ENCODE measurements around the gene UGGT1.

UGGT1 gene

DNA sequence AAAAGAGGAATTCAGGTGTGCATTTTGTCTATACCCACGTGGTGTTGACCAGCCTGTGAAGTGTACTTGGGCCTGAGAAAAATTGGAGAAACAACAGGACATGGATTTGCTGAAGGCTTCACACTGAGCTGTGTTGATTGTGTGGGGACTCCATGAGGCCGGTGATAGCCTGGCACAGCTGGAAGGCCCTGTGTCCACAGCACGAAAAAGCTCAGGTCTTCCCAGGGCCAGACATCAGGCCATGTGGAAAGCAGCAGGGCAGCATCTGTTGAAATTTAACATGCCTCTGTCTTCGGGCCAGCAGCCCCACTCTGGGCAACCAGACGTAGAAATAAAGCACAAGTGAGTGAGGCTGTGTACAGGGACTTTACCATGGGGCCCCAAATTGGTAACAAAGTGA, 143.6 kb downstream of the UGGT1 start:
- POLR2A ChIA-PET: no interaction called here
- TF ChIP-seq, protein P1, sequence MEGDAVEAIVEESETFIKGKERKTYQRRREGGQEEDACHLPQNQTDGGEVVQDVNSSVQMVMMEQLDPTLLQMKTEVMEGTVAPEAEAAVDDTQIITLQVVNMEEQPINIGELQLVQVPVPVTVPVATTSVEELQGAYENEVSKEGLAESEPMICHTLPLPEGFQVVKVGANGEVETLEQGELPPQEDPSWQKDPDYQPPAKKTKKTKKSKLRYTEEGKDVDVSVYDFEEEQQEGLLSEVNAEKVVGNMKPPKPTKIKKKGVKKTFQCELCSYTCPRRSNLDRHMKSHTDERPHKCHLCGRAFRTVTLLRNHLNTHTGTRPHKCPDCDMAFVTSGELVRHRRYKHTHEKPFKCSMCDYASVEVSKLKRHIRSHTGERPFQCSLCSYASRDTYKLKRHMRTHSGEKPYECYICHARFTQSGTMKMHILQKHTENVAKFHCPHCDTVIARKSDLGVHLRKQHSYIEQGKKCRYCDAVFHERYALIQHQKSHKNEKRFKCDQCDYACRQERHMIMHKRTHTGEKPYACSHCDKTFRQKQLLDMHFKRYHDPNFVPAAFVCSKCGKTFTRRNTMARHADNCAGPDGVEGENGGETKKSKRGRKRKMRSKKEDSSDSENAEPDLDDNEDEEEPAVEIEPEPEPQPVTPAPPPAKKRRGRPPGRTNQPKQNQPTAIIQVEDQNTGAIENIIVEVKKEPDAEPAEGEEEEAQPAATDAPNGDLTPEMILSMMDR (IDR thresholded peaks at IDR 0.05; ENCODE audit: control extremely low read depth, extremely low read depth, low read depth, missing control alignments): no peak
- DNase-seq (ENCODE audit: extremely low spot score): no peak
- CTCF ChIA-PET: interaction anchor here (0.7 to 1.8 kb wide), 7 partner anchors 11 to 172 kb away, joined by 3 to 14 read pairs (median 3); no protein-coding TSS in a partner anchor

DNA sequence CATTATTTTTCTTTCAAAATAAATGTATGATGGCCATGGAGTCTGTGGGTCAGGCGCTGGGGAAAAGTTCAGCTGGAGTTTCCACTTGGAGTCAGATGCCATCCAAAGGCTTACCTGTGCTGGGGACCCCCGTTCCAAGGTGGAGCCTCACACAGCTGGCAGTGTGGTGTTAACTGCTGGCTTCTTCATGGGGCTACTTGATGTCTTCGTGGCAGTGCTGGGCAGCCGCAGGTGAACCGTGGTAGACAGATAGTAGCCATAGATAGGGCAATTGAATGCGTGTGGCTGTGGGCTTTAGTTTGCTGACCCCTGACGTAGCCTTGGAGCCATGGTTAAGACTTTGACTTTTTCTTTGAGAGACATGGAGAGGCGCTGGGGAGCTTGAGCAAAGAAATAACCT, 144.6 kb downstream of the UGGT1 start:
- ChIA-PET CTCF (interaction anchor here (1.1 to 2.7 kb wide), 2 partner anchors 10 to 172 kb away, joined by 4 to 11 read pairs; no protein-coding TSS in a partner anchor), POLR2A (interaction anchor here (0.6 kb wide), 1 partner anchor 219 kb away, joined by 3 read pairs; no protein-coding TSS in a partner anchor)
- DNase-seq (ENCODE audit: extremely low spot score): no peak
- TF ChIP-seq, protein P1 (IDR thresholded peaks at IDR 0.05; ENCODE audit: control extremely low read depth, extremely low read depth, low read depth, missing control alignments): no peak

DNA sequence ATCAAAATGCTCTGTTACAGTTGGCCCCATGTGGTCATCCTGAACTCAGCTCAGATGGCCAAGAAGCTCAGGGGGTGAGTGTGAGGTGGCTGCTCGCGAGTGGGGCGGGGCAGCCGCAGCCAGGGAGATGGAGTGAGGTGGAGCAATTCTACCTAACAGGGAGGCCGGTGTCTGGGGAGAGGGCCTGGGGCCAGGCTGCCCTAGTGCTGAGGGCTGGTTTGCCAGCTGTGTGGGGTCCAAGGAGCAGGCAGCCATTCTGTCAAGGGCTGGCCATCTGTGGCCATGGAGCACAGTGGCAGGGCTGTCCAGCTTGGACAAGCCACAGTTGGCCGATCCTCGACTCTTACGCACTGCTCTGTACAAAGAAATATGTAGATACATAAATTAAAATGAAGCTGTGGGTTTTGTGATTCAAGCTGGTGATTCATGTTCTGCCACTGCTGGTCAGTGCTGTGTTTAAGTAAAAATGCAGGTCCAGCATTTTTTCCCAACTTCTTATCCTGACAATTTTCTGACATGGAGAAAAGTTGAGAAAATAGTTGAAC, 145.6 kb downstream of the UGGT1 start:
- TF ChIP-seq, protein P1 (IDR thresholded peaks at IDR 0.05; ENCODE audit: control extremely low read depth, extremely low read depth, low read depth, missing control alignments): no peak
- POLR2A ChIA-PET: no interaction called here
- no peak for DNase-seq (ENCODE audit: extremely low spot score)
- CTCF ChIA-PET: interaction anchor here (1.0 to 2.7 kb wide), 3 partner anchors 9 to 173 kb away, joined by 3 to 11 read pairs (median 4); no protein-coding TSS in a partner anchor

DNA sequence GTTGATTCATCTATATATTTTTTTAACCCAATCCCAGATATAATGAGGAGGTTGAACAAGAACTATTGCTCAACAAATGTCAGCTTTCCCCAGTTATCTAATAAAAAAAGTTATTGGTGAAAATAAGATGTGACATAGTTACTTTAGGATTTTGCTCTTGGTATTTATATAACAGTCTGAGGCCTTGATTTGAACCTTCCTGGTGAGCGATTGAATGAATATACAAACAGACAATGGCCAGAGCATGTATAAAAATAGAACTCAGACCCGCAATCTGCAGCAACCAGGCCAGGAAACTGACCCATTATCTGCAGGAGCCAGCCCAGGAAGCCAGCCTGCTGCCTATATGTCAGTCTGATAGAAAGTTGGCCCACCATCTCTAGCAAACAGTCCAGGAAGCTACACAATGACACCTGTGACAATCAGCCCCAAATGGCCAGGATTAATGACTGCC, 146.1 kb downstream of the UGGT1 start:
- DNase-seq (ENCODE audit: extremely low spot score): no peak
- CTCF ChIA-PET: interaction anchor here (2.7 kb wide), 1 partner anchor 173 kb away, joined by 11 read pairs; no protein-coding TSS in a partner anchor
- POLR2A ChIA-PET: interaction anchor here (0.6 kb wide), 1 partner anchor 356 kb away, joined by 3 read pairs; no protein-coding TSS in a partner anchor
- TF ChIP-seq, protein P1 (IDR thresholded peaks at IDR 0.05; ENCODE audit: control extremely low read depth, extremely low read depth, low read depth, missing control alignments): no peak

DNA sequence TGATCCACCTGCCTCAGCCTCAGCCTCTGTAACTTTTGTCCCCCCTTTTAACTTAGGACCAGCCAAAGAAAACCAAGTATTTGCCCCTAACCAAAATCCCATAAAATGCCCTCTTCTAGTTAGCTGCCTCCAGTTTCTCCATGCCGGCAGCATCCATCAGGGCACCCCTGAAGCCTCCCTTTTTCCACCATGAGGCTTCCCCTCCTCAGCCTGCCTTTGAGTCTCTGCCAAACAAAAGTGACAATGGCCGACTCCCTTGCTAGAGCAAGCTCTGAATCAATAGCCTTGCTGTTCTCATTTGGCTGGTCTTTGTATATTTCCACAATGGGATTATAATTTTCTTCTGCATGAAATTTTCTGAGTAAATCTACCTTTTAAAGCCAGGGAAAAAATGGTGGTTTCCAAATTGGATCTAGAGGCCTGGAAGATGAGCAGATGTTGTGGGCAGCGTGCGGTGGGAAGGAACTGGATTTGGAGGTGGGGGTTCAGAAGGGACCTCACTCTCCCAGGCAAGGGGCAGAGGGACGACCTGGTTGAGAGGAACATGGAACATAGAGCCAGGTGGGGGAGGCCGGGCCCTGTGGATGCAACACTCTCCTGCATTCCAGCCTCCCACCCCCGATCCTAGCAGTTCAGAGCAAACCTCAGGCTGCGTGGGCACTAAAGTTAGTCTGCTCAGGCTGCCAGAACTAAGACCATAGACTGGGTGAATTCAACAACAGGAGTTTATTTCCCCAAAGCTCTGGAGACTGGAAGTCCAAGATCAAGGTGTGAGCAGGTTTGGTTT, 147.1 kb downstream of the UGGT1 start:
- ChIA-PET POLR2A (no interaction called here), CTCF (interaction anchor here (2.7 kb wide), 1 partner anchor 174 kb away, joined by 11 read pairs; no protein-coding TSS in a partner anchor)
- TF ChIP-seq, protein P1 (IDR thresholded peaks at IDR 0.05; ENCODE audit: control extremely low read depth, extremely low read depth, low read depth, missing control alignments): no peak
- no peak for DNase-seq (ENCODE audit: extremely low spot score)

DNA sequence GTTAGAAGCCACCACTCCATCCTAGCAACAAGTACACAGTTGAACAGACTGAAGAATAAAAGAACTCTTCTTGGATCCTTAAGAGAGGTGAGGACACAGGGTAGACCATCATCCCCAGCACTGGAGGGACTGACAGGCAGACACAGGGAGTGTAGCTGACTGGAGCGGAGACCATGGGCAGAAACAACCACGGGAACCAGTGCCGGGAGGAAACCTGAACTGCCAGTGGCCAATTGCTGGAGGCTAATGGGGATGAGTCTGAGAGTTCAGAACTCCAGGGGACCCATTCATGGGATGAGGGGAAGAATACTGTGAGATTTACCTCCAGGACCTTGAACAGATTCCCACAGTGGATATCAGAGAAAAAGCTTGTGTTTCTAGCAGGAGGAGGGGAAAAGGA, 150.9 kb downstream of the UGGT1 start:
- no peak for DNase-seq (ENCODE audit: extremely low spot score)
- CTCF ChIA-PET: interaction anchor here (1.0 kb wide), 1 partner anchor 178 kb away, joined by 3 read pairs; no protein-coding TSS in a partner anchor
- TF ChIP-seq, protein P1 (IDR thresholded peaks at IDR 0.05; ENCODE audit: control extremely low read depth, extremely low read depth, low read depth, missing control alignments): no peak
- POLR2A ChIA-PET: no interaction called here
